ENCODE data around the gene PPP1R13L.
"Not testable (repeated sequence)": the region's sequence is repeated elsewhere in the genome, so short reads cannot be mapped to it uniquely, and the experiment has no call there.

The PPP1R13L gene

GRCh38 chr19:45404557-45405434, at the start of gene PPP1R13L:
TSS of gene PPP1R13L (minus strand) at chr19:45405069. CDS start at chr19:45398318, 6,751 bp downstream.
- DNase-seq = no peak

GRCh38 chr19:45451850-45452387, 47.0 kb upstream of the PPP1R13L start:
- DNase-seq = no peak

- DNase-seq = peak; percentile 21
These were observed 46.4 kb upstream of the PPP1R13L start for GRCh38 chr19:45451131-45451849.

- no peak for DNase-seq
These were observed 45.1 kb upstream of the PPP1R13L start for GRCh38 chr19:45450012-45450333.

GRCh38 chr19:45448887-45449299, 44.0 kb upstream of the PPP1R13L start:
- DNase-seq = no peak

- DNase-seq = no peak
These were observed 43.5 kb upstream of the PPP1R13L start for GRCh38 chr19:45448425-45448756.

GRCh38 chr19:45446944-45447343, 42.1 kb upstream of the PPP1R13L start:
- no peak for DNase-seq

GRCh38 chr19:45446295-45446694, 41.4 kb upstream of the PPP1R13L start:
- DNase-seq = no peak

- no peak for DNase-seq
These were observed 40.3 kb upstream of the PPP1R13L start for GRCh38 chr19:45445139-45445538.

GRCh38 chr19:45444318-45445041, 39.6 kb upstream of the PPP1R13L start:
- DNase-seq = peak; percentile 72

- peak; percentile 92 for DNase-seq
These were observed 38.8 kb upstream of the PPP1R13L start for GRCh38 chr19:45443462-45444317.

GRCh38 chr19:45442778-45443461, 38.1 kb upstream of the PPP1R13L start:
- DNase-seq = peak; percentile 44

GRCh38 chr19:45442408-45442777, 37.5 kb upstream of the PPP1R13L start:
- DNase-seq = no peak

GRCh38 chr19:45440873-45441654, 36.2 kb upstream of the PPP1R13L start:
- DNase-seq = no peak

- DNase-seq = no peak
These were observed 35.4 kb upstream of the PPP1R13L start for GRCh38 chr19:45440259-45440638.

- DNase-seq = peak; percentile 78
These were observed 34.8 kb upstream of the PPP1R13L start for GRCh38 chr19:45439569-45440258.

GRCh38 chr19:45439190-45439568, 34.3 kb upstream of the PPP1R13L start:
- no peak for DNase-seq

GRCh38 chr19:45437328-45437727, 32.5 kb upstream of the PPP1R13L start:
- no peak for DNase-seq

- not testable (repeated sequence) for DNase-seq
These were observed 27.7 kb upstream of the PPP1R13L start for GRCh38 chr19:45432543-45432942.

GRCh38 chr19:45431008-45431407, 26.1 kb upstream of the PPP1R13L start:
- not testable (repeated sequence) for DNase-seq
